Left ventricle myocardium inferior (tissue), 1 donor: ENCODE data around the gene PLXNC1. TPM values are rescaled to one million over a fixed set of nuclear protein-coding genes. Genes with fewer than 3 reads are reported as not detected.

Source experiments
- DNase-seq: peaks from one replicate; pipeline ENCODE4 v3.0.0-alpha.2; 2020
- H3K27ac ChIP-seq: fragments of 200-600 bp; replicated peaks from 2 replicates; pipeline ENCODE4 v1.8.0; 2021
- H3K27me3 ChIP-seq: fragments of 200-600 bp; 2 replicates; pipeline ENCODE4 v1.8.0; 2021; ENCODE audit warnings: low read depth
- H3K36me3 ChIP-seq: fragments of 200-600 bp; 2 replicates; pipeline ENCODE4 v1.8.0; 2021
- H3K4me1 ChIP-seq: fragments of 200-600 bp; 2 replicates; pipeline ENCODE4 v1.8.0; 2021
- H3K4me3 ChIP-seq: fragments of 200-600 bp; 2 replicates; pipeline ENCODE4 v1.8.0; 2021; ENCODE audit warnings: mild to moderate bottlenecking, moderate library complexity
- H3K9me3 ChIP-seq: fragments of 200-600 bp; replicated peaks from 2 replicates; pipeline ENCODE4 v1.8.0; 2021
- CTCF ChIP-seq: fragments of 200-600 bp; IDR thresholded peaks from 2 replicates; pipeline ENCODE4 v1.8.0; 2021; ENCODE audit warnings: antibody characterized with exemption, mild to moderate bottlenecking, borderline replicate concordance
- intact Hi-C: fragments of 100-400 bp; cut with micrococcal nuclease; formaldehyde crosslinking; loops from one replicate; pipeline ENCODE4 v1.11.0; 2022
- total RNA-seq: library from RNA; stranded (reverse); fragmentation: NEBNext Ultra II Directional; extraction: Animal tissue kit (Norgen Biotek cat#: 25700); gene quantifications from one replicate; pipeline ENCODE4 v1.2.1, GENCODE V29; 2021
- donor health status: DM: no; HTN: yes; CAD: no; lungs with severe emphysema.

Gene PLXNC1
- total RNA-seq, 1 donor from 2014 or later = 2.5 TPM

- no peak overlapping the region for H3K27ac ChIP-seq
- no peaks in the 10 kb centered on the region for H3K9me3 ChIP-seq
- H3K36me3 ChIP-seq = no peaks in the 10 kb centered on the region
- no peak for DNase-seq
- no peak overlapping the region for H3K4me3 ChIP-seq
- intact Hi-C loops = no loop called here
- H3K27me3 ChIP-seq = no peaks in the 10 kb centered on the region
- H3K4me1 ChIP-seq = peaks cover 20% of the 10 kb centered on the region
- TF ChIP-seq CTCF = no peak
Measured at GRCh38 chr12:94284046-94284445, 135.7 kb downstream of the PLXNC1 start.

DNA sequence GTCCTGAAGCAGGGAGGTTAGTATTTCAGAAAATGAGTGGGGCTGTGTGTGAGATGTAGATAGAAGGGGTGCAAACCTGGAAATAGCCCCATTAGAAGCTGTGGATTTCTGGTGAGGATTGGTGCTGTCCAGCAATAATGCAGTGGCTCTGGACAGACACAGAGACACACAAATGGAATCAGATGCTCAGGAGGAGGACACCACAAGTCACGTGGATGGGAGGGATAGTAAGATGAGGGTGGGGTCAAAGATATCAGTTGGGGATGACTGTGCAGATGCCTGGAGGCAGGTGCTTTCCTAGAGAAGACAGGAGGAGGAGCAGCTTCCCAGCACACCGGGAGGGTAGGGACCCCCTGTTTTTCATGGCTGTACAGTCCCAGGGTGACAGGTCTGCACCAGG is 136.5 kb downstream of the PLXNC1 start:
- H3K4me1 ChIP-seq = peaks cover 28% of the 10 kb centered on the region
- no peaks in the 10 kb centered on the region for H3K36me3 ChIP-seq
- no peak overlapping the region for H3K27ac ChIP-seq
- H3K4me3 ChIP-seq = no peak overlapping the region
- no peaks in the 10 kb centered on the region for H3K9me3 ChIP-seq
- intact Hi-C loops = no loop called here
- no peak for DNase-seq
- no peaks in the 10 kb centered on the region for H3K27me3 ChIP-seq
- TF ChIP-seq CTCF = no peak

GRCh38 chr12:94285943-94286582 is 137.7 kb downstream of the PLXNC1 start:
- H3K4me1 ChIP-seq = peaks cover 40% of the 10 kb centered on the region
- intact Hi-C loops = no loop called here

GRCh38 chr12:94286583-94287244 is 138.3 kb downstream of the PLXNC1 start:
- intact Hi-C loops = no loop called here
- H3K27me3 ChIP-seq = no peaks in the 10 kb centered on the region
- H3K27ac ChIP-seq = no peak overlapping the region
- no peaks in the 10 kb centered on the region for H3K36me3 ChIP-seq
- no peaks in the 10 kb centered on the region for H3K9me3 ChIP-seq
- peaks cover 42% of the 10 kb centered on the region for H3K4me1 ChIP-seq
- no peak for TF ChIP-seq CTCF
- H3K4me3 ChIP-seq = no peak overlapping the region
- DNase-seq = no peak

More at GRCh38 chr12:94285943-94286582, 137.7 kb downstream of the PLXNC1 start:
- H3K27me3 ChIP-seq = no peaks in the 10 kb centered on the region
- TF ChIP-seq CTCF = no peak
- no peak overlapping the region for H3K4me3 ChIP-seq
- DNase-seq = no peak
- H3K27ac ChIP-seq = no peak overlapping the region
- H3K9me3 ChIP-seq = no peaks in the 10 kb centered on the region
- no peaks in the 10 kb centered on the region for H3K36me3 ChIP-seq

DNA sequence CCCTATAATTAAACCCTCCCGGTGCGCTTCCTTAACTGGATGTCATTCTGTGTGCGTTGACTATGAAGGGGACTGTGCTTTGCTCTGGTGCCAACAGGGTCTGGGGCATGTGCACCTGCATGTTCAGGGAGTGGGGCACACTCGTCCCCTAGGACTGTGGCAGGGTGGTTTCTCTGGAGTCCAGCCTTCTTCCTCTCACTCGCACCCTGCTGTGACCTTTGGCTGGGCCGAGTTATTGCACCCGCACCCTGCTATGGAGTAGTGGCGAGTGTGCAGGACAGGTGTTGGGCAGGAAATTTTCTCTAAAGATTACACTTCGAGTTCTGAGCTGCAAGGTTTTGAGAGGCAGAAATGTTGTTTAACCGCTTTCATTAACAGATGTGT is 138.9 kb downstream of the PLXNC1 start:
- Histone ChIP-seq H3K36me3 (no peaks in the 10 kb centered on the region), H3K4me1 (peaks cover 37% of the 10 kb centered on the region), H3K27me3 (no peaks in the 10 kb centered on the region), H3K9me3 (no peaks in the 10 kb centered on the region), H3K27ac (no peak overlapping the region), H3K4me3 (no peak overlapping the region)
- no peak for DNase-seq
- intact Hi-C loops = no loop called here
- no peak for TF ChIP-seq CTCF
